Gastrocnemius medialis (tissue), 4 donors: ENCODE measurements around the gene SCUBE3.

Experiments
- POLR2A ChIP-seq, 2 donors: fragments of 450-650 bp; IDR thresholded peaks; one replicate each; pipeline ENCODE4 v1.6.1; 2017; ENCODE audit warnings: antibody characterized with exemption in 2 of 2, mild to moderate bottlenecking in 2 of 2, moderate library complexity in 2 of 2
- TF ChIP-seq, protein P1 (sequence below), 5 experiments: fragments of 450-650 bp in 3 of 5; fragments of 200-600 bp in 2 of 5; sonication (generic) in 2 of 5; IDR thresholded peaks in 4 of 5; conservative IDR thresholded peaks in 1 of 5; 1 replicate in 4 of 5; 2 replicates in 1 of 5; pipeline ENCODE4 v1.5.1; 2016 to 2019; ENCODE audit warnings: antibody characterized with exemption in 5 of 5, mild to moderate bottlenecking in 3 of 5, moderate library complexity in 3 of 5

DNA sequence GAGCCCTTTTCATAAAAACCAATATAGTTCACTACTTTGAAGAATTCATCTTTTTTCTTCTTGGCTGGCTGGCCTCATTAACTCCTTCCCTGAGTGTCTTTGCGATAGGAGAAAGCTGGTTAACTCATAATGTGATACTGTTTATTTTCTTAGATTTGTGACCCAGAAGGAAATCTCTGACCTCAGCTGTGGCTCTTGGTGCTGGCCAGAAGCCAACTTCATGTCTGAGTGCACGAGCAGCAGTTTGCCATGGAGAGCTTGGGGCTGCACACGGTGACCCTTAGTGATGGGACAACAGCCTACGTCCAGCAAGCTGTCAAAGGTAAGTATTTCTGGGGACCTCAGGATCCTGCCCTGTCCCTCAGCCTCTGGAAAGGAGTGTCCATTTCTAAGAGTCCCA is 67.1 kb downstream of the SCUBE3 start:
- TF ChIP-seq, protein P1, sequence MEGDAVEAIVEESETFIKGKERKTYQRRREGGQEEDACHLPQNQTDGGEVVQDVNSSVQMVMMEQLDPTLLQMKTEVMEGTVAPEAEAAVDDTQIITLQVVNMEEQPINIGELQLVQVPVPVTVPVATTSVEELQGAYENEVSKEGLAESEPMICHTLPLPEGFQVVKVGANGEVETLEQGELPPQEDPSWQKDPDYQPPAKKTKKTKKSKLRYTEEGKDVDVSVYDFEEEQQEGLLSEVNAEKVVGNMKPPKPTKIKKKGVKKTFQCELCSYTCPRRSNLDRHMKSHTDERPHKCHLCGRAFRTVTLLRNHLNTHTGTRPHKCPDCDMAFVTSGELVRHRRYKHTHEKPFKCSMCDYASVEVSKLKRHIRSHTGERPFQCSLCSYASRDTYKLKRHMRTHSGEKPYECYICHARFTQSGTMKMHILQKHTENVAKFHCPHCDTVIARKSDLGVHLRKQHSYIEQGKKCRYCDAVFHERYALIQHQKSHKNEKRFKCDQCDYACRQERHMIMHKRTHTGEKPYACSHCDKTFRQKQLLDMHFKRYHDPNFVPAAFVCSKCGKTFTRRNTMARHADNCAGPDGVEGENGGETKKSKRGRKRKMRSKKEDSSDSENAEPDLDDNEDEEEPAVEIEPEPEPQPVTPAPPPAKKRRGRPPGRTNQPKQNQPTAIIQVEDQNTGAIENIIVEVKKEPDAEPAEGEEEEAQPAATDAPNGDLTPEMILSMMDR (IDR thresholded peaks at IDR 0.05 in 4 of 5, conservative IDR thresholded peaks at IDR 0.05 in 1 of 5): no peak
- no peak for TF ChIP-seq POLR2A (IDR thresholded peaks at IDR 0.05)
